ENCODE results near the gene MLLT1. TPM values are rescaled to one million over a fixed set of nuclear protein-coding genes. Genes with fewer than 3 reads are reported as not detected.

The MLLT1 gene
- total and polyA plus RNA-seq, 10 of the 15 experiments (the other 5 are each of a cell fraction or from before 2014, with no cell fraction given) = 0.16 to 61.1 (median 8.5) TPM

- ATAC-seq (no peak), FAIRE-seq (no peak), DNase-seq (ENCODE audit: low read depth, low spot score) (no peak)
- Histone ChIP-seq H3K36me3 (ENCODE audit: control insufficient read depth in 2 of 2, insufficient read depth in 2 of 2, low read length in 1 of 2) (no peaks in the 10 kb centered on the region), H2AFZ (ENCODE audit: control insufficient read depth, low read depth, low read length) (no peak overlapping the region), H3K27me3 (replicated peaks in 1 of 2; ENCODE audit: control insufficient read depth in 2 of 2, insufficient read depth in 2 of 2, low read length in 1 of 2) (no peaks in the 10 kb centered on the region), H3K4me2 (ENCODE audit: control insufficient read depth, insufficient read depth) (no peak overlapping the region), H3K4me3 (no peak overlapping the region), H3K27ac (ENCODE audit: control insufficient read depth, insufficient read depth) (no peak overlapping the region), H3K9me3 (replicated peaks; ENCODE audit: control insufficient read depth, insufficient read depth, low read length) (no peaks in the 10 kb centered on the region; the same call in 2 of the 3 replicates), H4K20me1 (ENCODE audit: control insufficient read depth, insufficient read depth) (no peaks in the 10 kb centered on the region), H3K4me1 (ENCODE audit: control insufficient read depth, insufficient read depth, low read length) (no peaks in the 10 kb centered on the region), H3K9ac (ENCODE audit: control insufficient read depth, insufficient read depth, low read length) (no peak overlapping the region), H3K79me2 (ENCODE audit: control insufficient read depth, insufficient read depth, low read length) (no peaks in the 10 kb centered on the region)
- SMC1A ChIA-PET (ENCODE audit: uncharacterized antibody, unreplicated experiment) = interaction anchor here (0.5 kb wide), 1 partner anchor 32 kb away, joined by 4 read pairs; no protein-coding TSS in a partner anchor
- 7% methylated on average over 5 of the region's 5 CpGs for WGBS (ENCODE audit: insufficient coverage, insufficient replicate concordance, low lambda C conversion rate, missing lambda C conversion rate)
- peak; percentile 65 for TF ChIP-seq NR2C1 (IDR thresholded peaks at IDR 0.05)
- TF ChIP-seq, protein P1, sequence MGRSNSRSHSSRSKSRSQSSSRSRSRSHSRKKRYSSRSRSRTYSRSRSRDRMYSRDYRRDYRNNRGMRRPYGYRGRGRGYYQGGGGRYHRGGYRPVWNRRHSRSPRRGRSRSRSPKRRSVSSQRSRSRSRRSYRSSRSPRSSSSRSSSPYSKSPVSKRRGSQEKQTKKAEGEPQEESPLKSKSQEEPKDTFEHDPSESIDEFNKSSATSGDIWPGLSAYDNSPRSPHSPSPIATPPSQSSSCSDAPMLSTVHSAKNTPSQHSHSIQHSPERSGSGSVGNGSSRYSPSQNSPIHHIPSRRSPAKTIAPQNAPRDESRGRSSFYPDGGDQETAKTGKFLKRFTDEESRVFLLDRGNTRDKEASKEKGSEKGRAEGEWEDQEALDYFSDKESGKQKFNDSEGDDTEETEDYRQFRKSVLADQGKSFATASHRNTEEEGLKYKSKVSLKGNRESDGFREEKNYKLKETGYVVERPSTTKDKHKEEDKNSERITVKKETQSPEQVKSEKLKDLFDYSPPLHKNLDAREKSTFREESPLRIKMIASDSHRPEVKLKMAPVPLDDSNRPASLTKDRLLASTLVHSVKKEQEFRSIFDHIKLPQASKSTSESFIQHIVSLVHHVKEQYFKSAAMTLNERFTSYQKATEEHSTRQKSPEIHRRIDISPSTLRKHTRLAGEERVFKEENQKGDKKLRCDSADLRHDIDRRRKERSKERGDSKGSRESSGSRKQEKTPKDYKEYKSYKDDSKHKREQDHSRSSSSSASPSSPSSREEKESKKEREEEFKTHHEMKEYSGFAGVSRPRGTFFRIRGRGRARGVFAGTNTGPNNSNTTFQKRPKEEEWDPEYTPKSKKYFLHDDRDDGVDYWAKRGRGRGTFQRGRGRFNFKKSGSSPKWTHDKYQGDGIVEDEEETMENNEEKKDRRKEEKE (IDR thresholded peaks at IDR 0.05) = no peak
- RAD21 ChIA-PET (ENCODE audit: unreplicated experiment) = no interaction called here
- in situ Hi-C loops (cut with MboI) (no loop called here), intact Hi-C loops (cut with micrococcal nuclease; ENCODE audit: unreplicated experiment) (no loop called here)
- CTCF ChIA-PET = interaction anchor here (1.3 kb wide), 1 partner anchor 95 kb away, joined by 4 read pairs; no protein-coding TSS in a partner anchor
- POLR2A ChIA-PET = no interaction called here
- BruUV-seq (replicated peaks) = no TSS peak
Measured at GRCh38 chr19:6313398-6313969, 33.7 kb upstream of the MLLT1 start.

DNA sequence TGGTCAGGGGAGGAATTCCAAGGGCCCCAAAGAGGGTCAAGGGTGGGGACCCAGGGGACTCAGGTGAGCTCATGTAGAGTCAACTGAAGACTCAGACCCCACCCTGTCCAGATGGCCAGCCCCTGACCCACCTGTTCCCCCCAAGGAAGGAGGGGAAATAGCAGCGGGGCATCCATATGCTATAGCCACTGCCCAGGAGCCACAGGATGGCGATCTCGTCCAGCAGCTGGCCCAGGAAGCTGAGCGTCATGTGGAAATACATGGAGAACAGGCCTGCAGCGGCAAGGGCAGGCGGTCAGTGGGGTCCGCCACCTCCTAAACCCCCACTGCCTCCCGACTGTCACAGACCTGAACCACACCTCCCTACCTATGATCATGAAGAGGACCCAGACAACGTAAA, 32.2 kb upstream of the MLLT1 start:
- H3K9ac ChIP-seq (ENCODE audit: control insufficient read depth, insufficient read depth, low read length) = no peak overlapping the region
- DNase-seq (ENCODE audit: low read depth, low spot score) = no peak
- no peaks in the 10 kb centered on the region; the same call in 2 of the 3 replicates for H3K9me3 ChIP-seq (replicated peaks; ENCODE audit: control insufficient read depth, insufficient read depth, low read length)
- ChIA-PET RAD21 (ENCODE audit: unreplicated experiment) (no interaction called here), CTCF (interaction anchor here (1.2 to 1.7 kb wide), 3 partner anchors 12 to 492 kb away, joined by 3 to 5 read pairs (median 4); no protein-coding TSS in a partner anchor), SMC1A (ENCODE audit: uncharacterized antibody, unreplicated experiment) (no interaction called here), POLR2A (no interaction called here)
- H3K4me1 ChIP-seq (ENCODE audit: control insufficient read depth, insufficient read depth, low read length) = no peaks in the 10 kb centered on the region
- H3K4me3 ChIP-seq = no peak overlapping the region
- no peaks in the 10 kb centered on the region for H3K79me2 ChIP-seq (ENCODE audit: control insufficient read depth, insufficient read depth, low read length)
- H3K4me2 ChIP-seq (ENCODE audit: control insufficient read depth, insufficient read depth) = no peak overlapping the region
- H3K27ac ChIP-seq (ENCODE audit: control insufficient read depth, insufficient read depth) = no peak overlapping the region
- intact Hi-C loops (cut with micrococcal nuclease; ENCODE audit: unreplicated experiment) = no loop called here
- H4K20me1 ChIP-seq (ENCODE audit: control insufficient read depth, insufficient read depth) = no peaks in the 10 kb centered on the region
- no peak overlapping the region for H2AFZ ChIP-seq (ENCODE audit: control insufficient read depth, low read depth, low read length)
- no peaks in the 10 kb centered on the region for H3K27me3 ChIP-seq (replicated peaks in 1 of 2; ENCODE audit: control insufficient read depth in 2 of 2, insufficient read depth in 2 of 2, low read length in 1 of 2)
- no peak for FAIRE-seq
- no peaks in the 10 kb centered on the region for H3K36me3 ChIP-seq (ENCODE audit: control insufficient read depth in 2 of 2, insufficient read depth in 2 of 2, low read length in 1 of 2)
- ATAC-seq = no peak
- BruUV-seq (replicated peaks) = no TSS peak
- in situ Hi-C loops (cut with MboI) = no loop called here
- 43% methylated on average over 9 of the region's 9 CpGs for WGBS (ENCODE audit: insufficient coverage, insufficient replicate concordance, low lambda C conversion rate, missing lambda C conversion rate)
- TF ChIP-seq RB1 (IDR thresholded peaks at IDR 0.05; ENCODE audit: borderline replicate concordance) = no peak
- TF ChIP-seq SUZ12 (IDR thresholded peaks at IDR 0.05; ENCODE audit: unreplicated experiment) = no peak
- TF ChIP-seq RAD21 (IDR thresholded peaks at IDR 0.05; ENCODE audit: insufficient read depth, low read depth, low read length) = 0 out of 2 replicates have a peak, but pooled peaks have one; percentile 8
- 0 out of 6 replicates have a peak, but pooled peaks of 1 of the 3 experiments have one; percentile 2 for TF ChIP-seq CTCF (IDR thresholded peaks at IDR 0.05 in 2 of 3, conservative IDR thresholded peaks at IDR 0.05 in 1 of 3; ENCODE audit: control insufficient read depth in 2 of 3, extremely low read depth in 1 of 3, insufficient read depth in 1 of 3, low read depth in 3 of 3, low read length in 3 of 3)
- no peak for TF ChIP-seq RAD51 (IDR thresholded peaks at IDR 0.05)
- no peak for TF ChIP-seq MYB (IDR thresholded peaks at IDR 0.05; ENCODE audit: borderline replicate concordance, low read depth, low read length)
- no peak for TF ChIP-seq GATAD2B (conservative IDR thresholded peaks at IDR 0.05; ENCODE audit: low read depth)
- no peak for TF ChIP-seq NRF1 (conservative IDR thresholded peaks at IDR 0.05; ENCODE audit: low read depth, low read length)
